H9 (cell line): ENCODE results near the gene MYH4. TPM values are rescaled to one million over a fixed set of nuclear protein-coding genes. Genes with fewer than 3 reads are reported as not detected.

Experiments used
- DNase-seq: peaks from one replicate; pipeline ENCODE4 v3.0.0-alpha.2; 2017
- H2AFZ ChIP-seq: one replicate; pipeline ENCODE4 v1.6.1; 2013; ENCODE audit warnings: mild to moderate bottlenecking, low read length, control low read depth, moderate library complexity
- H2AK5ac ChIP-seq: 2 replicates; pipeline ENCODE4 v1.6.1; 2013; ENCODE audit warnings: low read length, control low read depth, mixed read lengths; ENCODE audit not compliant: insufficient read length
- H2BK120ac ChIP-seq: one replicate; pipeline ENCODE4 v1.6.1; 2013; ENCODE audit warnings: low read depth, mild to moderate bottlenecking, low read length, control low read depth, inconsistent platforms; ENCODE audit not compliant: poor library complexity, severe bottlenecking
- H2BK12ac ChIP-seq: 2 replicates; pipeline ENCODE4 v1.6.1; 2013; ENCODE audit warnings: low read length, control low read depth, mixed read lengths, low read depth; ENCODE audit not compliant: insufficient read length
- H2BK15ac ChIP-seq: 2 replicates; pipeline ENCODE4 v1.6.1; 2013; ENCODE audit warnings: low read depth, low read length, control low read depth
- H2BK20ac ChIP-seq: one replicate; pipeline ENCODE4 v1.6.1; 2013; ENCODE audit warnings: low read depth, mild to moderate bottlenecking, low read length, control low read depth, inconsistent platforms; ENCODE audit not compliant: poor library complexity, severe bottlenecking
- H2BK5ac ChIP-seq: 2 replicates; pipeline ENCODE4 v1.6.1; 2013; ENCODE audit warnings: low read length, control low read depth, mixed read lengths; ENCODE audit not compliant: insufficient read length
- H3K14ac ChIP-seq: 2 replicates; pipeline ENCODE4 v1.6.1; 2013; ENCODE audit warnings: low read length, control low read depth; ENCODE audit not compliant: insufficient read depth
- H3K18ac ChIP-seq: 2 replicates; pipeline ENCODE4 v1.6.1; 2013; ENCODE audit warnings: low read depth, mild to moderate bottlenecking, mixed read lengths, low read length, control low read depth; ENCODE audit not compliant: insufficient read length
- H3K23ac ChIP-seq: 2 replicates; pipeline ENCODE4 v1.6.1; 2013; ENCODE audit warnings: low read length, control low read depth, mixed read lengths, low read depth; ENCODE audit not compliant: insufficient read length
- H3K23me2 ChIP-seq: 2 replicates; pipeline ENCODE4 v1.6.1; 2013; ENCODE audit warnings: low read depth, mild to moderate bottlenecking, mixed read lengths, low read length, control low read depth; ENCODE audit not compliant: insufficient read length, poor library complexity, severe bottlenecking
- H3K27ac ChIP-seq: 2 replicates; pipeline ENCODE4 v1.5.1; 2013; ENCODE audit warnings: low read length, control low read depth, mixed read lengths, low read depth; ENCODE audit not compliant: insufficient read length
- H3K27me3 ChIP-seq: 2 replicates; pipeline ENCODE4 v1.6.1; 2013; ENCODE audit warnings: low read length, control low read depth, inconsistent platforms; ENCODE audit not compliant: insufficient read depth
- H3K4ac ChIP-seq: 2 replicates; pipeline ENCODE4 v1.6.1; 2013; ENCODE audit warnings: low read depth, mild to moderate bottlenecking, control low read depth, inconsistent platforms, low read length, moderate library complexity
- H3K4me1 ChIP-seq: 2 replicates; pipeline ENCODE4 v1.6.1; 2013; ENCODE audit warnings: low read length, control low read depth, inconsistent platforms; ENCODE audit not compliant: insufficient read depth
- H3K4me2 ChIP-seq: 2 replicates; pipeline ENCODE4 v1.6.1; 2013; ENCODE audit warnings: low read length, control low read depth, mixed read lengths; ENCODE audit not compliant: insufficient read length, insufficient read depth
- H3K56ac ChIP-seq: 2 replicates; pipeline ENCODE4 v1.6.1; 2013; ENCODE audit warnings: low read depth, mild to moderate bottlenecking, mixed read lengths, low read length, control low read depth; ENCODE audit not compliant: insufficient read length
- H3K79me1 ChIP-seq: 2 replicates; pipeline ENCODE4 v1.6.1; 2013; ENCODE audit warnings: low read depth, mild to moderate bottlenecking, moderate library complexity, low read length, control low read depth, inconsistent platforms; ENCODE audit not compliant: insufficient read depth, poor library complexity, severe bottlenecking
- H3K79me2 ChIP-seq: 2 replicates; pipeline ENCODE4 v1.6.1; 2013; ENCODE audit warnings: low read length, control low read depth, inconsistent platforms; ENCODE audit not compliant: insufficient read depth
- H3K9ac ChIP-seq: 2 replicates; pipeline ENCODE4 v1.6.1; 2013; ENCODE audit warnings: low read length, control low read depth, mixed read lengths; ENCODE audit not compliant: insufficient read length; ENCODE audit errors: extremely low read depth
- H3K9me3 ChIP-seq: one replicate; pipeline ENCODE4 v1.6.1; 2013; ENCODE audit warnings: low read depth, low read length, inconsistent platforms; ENCODE audit not compliant: control insufficient read depth
- H3T11ph ChIP-seq: one replicate; pipeline ENCODE4 v1.6.1; 2013; ENCODE audit warnings: mild to moderate bottlenecking, low read length, control low read depth, inconsistent platforms
- H4K20me1 ChIP-seq: one replicate; pipeline ENCODE4 v1.6.1; 2013; ENCODE audit not compliant: control insufficient read depth, insufficient read length, insufficient read depth
- H4K5ac ChIP-seq: 2 replicates; pipeline ENCODE4 v1.6.1; 2013; ENCODE audit warnings: low read depth, mild to moderate bottlenecking, mixed read lengths, low read length, control low read depth; ENCODE audit not compliant: insufficient read length
- H4K8ac ChIP-seq: replicated peaks from 2 replicates; pipeline ENCODE4 v1.6.1; 2013; ENCODE audit warnings: low read length, control low read depth, mixed read lengths, low read depth; ENCODE audit not compliant: insufficient read length
- H4K91ac ChIP-seq: 2 replicates; pipeline ENCODE4 v1.6.1; 2013; ENCODE audit warnings: low read depth, mild to moderate bottlenecking, moderate library complexity, mixed read lengths, low read length, control low read depth; ENCODE audit not compliant: insufficient read length
- H3K27ac Mint-ChIP-seq, 3 experiments: 2 replicates in 2 of 3; 3 replicates in 1 of 3; pipeline ENCODE4 v1.8.0; 2020 to 2021; ENCODE audit warnings: mixed read lengths in 3 of 3, mild to moderate bottlenecking in 1 of 3, moderate library complexity in 1 of 3
- H3K27me3 Mint-ChIP-seq: 2 replicates; pipeline ENCODE4 v1.8.0; 2021; ENCODE audit warnings: low read depth, mild to moderate bottlenecking, moderate library complexity, mixed read lengths
- H3K36me3 Mint-ChIP-seq, 3 experiments: 2 replicates in 2 of 3; 3 replicates in 1 of 3; pipeline ENCODE4 v1.8.0; 2020 to 2021; ENCODE audit warnings: low read depth in 3 of 3, mixed read lengths in 3 of 3; ENCODE audit not compliant: insufficient read depth in 1 of 3
- H3K4me1 Mint-ChIP-seq, 2 experiments: 2 replicates each; pipeline ENCODE4 v1.8.0; 2020; ENCODE audit warnings: mixed read lengths in 2 of 2
- H3K4me3 Mint-ChIP-seq, 2 experiments: 2 replicates in 1 of 2; 3 replicates in 1 of 2; pipeline ENCODE4 v1.8.0; 2020 to 2021; ENCODE audit warnings: mild to moderate bottlenecking in 2 of 2, mixed read lengths in 2 of 2, moderate library complexity in 1 of 2
- H3K9me3 Mint-ChIP-seq, 2 experiments: 2 replicates in 1 of 2; 3 replicates in 1 of 2; pipeline ENCODE4 v1.8.0; 2020; ENCODE audit warnings: mild to moderate bottlenecking in 2 of 2, mixed read lengths in 2 of 2, moderate library complexity in 1 of 2
- WGBS: extraction: QIAGEN DNeasy Blood & Tissue Kit; methylation state at CpG from one replicate; pipeline ENCODE4 v1.1.7; 2013; ENCODE audit warnings: missing lambda C conversion rate, low lambda C conversion rate, mixed read lengths; ENCODE audit not compliant: insufficient read length; ENCODE audit errors: extremely low coverage; 5-methylcytosine and 5-hydroxymethylcytosine counted together
- total RNA-seq: library from RNA; stranded (reverse); gene quantifications from 2 replicates; pipeline ENCODE4 v1.2.1, GENCODE V29; 2021
- TF ChIP-seq, protein P1 (sequence below): fragments of 200-600 bp; sonication (generic); conservative IDR thresholded peaks from 3 replicates; pipeline ENCODE4 v1.8.0; 2021; ENCODE audit warnings: antibody characterized with exemption, mild to moderate bottlenecking

Gene MYH4
- total RNA-seq, 1 experiment from 2014 or later: not detected

DNA sequence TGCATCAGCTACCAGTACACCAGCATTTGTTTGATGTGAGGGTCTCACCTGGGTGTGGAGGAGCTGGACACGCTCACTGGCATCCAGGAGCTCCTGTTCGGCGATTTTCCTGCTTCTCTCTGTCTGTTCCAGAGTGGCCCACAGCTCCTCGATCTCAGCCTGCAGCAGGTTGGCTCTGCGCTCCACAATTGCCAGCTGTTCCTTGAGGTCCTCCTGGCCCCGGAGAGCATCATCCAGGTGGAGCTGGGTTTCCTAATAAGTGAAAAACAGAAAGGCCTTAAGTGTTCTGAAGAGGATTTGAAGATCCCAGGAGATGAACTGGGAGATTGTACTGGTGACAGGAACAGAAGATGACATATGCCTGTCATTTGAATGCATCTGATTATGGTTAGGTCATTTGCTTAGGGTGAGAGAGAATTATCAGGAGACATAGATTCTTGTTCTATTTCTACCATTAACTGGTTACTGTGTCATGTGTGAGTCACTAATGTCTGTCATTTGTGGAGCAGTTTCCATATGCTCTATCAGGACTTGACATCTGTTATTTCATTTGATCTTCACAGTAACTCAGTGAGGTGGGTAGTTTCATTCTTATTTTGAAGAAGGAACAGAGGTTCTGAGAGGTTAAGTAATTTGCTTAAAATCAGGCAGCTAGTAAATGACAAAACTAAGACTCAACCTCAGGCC, 75.0 kb downstream of the MYH4 start:
- no peak overlapping the region for H3K27ac Mint-ChIP-seq
- H3K56ac ChIP-seq: no peak overlapping the region
- H2AFZ ChIP-seq: no peak overlapping the region
- no peak overlapping the region for H2BK20ac ChIP-seq
- H2AK5ac ChIP-seq: no peak overlapping the region
- H3K23me2 ChIP-seq: no peaks in the 10 kb centered on the region
- H2BK12ac ChIP-seq: no peak overlapping the region
- no peak overlapping the region for H2BK5ac ChIP-seq
- no peak overlapping the region for H3K27ac ChIP-seq
- H3K36me3 Mint-ChIP-seq: no peaks in the 10 kb centered on the region
- H3K4me1 ChIP-seq: no peaks in the 10 kb centered on the region
- H3K27me3 Mint-ChIP-seq: peaks cover 2% of the 10 kb centered on the region; the same call in 1 of the 2 replicates
- H3K4me2 ChIP-seq: no peak overlapping the region
- H4K91ac ChIP-seq: no peak overlapping the region
- no peaks in the 10 kb centered on the region for H3K79me2 ChIP-seq
- no peak overlapping the region for H3K9ac ChIP-seq
- H3K9me3 Mint-ChIP-seq: no peaks in the 10 kb centered on the region; a peak in 1 of 5 replicates
- no peak overlapping the region for H3K4ac ChIP-seq
- H3K9me3 ChIP-seq: no peaks in the 10 kb centered on the region
- no peak overlapping the region for H3K4me3 Mint-ChIP-seq
- H4K20me1 ChIP-seq: no peaks in the 10 kb centered on the region
- H3K23ac ChIP-seq: no peak overlapping the region
- DNase-seq: no peak
- H3T11ph ChIP-seq: no peak overlapping the region
- H4K5ac ChIP-seq: no peak overlapping the region
- no peak overlapping the region for H3K14ac ChIP-seq
- H3K79me1 ChIP-seq: no peaks in the 10 kb centered on the region
- WGBS: no CpG with 5 or more reads among the region's 6 CpGs
- H3K18ac ChIP-seq: no peak overlapping the region
- no peak overlapping the region for H4K8ac ChIP-seq
- TF ChIP-seq, protein P1, sequence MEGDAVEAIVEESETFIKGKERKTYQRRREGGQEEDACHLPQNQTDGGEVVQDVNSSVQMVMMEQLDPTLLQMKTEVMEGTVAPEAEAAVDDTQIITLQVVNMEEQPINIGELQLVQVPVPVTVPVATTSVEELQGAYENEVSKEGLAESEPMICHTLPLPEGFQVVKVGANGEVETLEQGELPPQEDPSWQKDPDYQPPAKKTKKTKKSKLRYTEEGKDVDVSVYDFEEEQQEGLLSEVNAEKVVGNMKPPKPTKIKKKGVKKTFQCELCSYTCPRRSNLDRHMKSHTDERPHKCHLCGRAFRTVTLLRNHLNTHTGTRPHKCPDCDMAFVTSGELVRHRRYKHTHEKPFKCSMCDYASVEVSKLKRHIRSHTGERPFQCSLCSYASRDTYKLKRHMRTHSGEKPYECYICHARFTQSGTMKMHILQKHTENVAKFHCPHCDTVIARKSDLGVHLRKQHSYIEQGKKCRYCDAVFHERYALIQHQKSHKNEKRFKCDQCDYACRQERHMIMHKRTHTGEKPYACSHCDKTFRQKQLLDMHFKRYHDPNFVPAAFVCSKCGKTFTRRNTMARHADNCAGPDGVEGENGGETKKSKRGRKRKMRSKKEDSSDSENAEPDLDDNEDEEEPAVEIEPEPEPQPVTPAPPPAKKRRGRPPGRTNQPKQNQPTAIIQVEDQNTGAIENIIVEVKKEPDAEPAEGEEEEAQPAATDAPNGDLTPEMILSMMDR: no peak
- H3K27me3 ChIP-seq: no peaks in the 10 kb centered on the region
- no peak overlapping the region for H2BK15ac ChIP-seq
- no peaks in the 10 kb centered on the region for H3K4me1 Mint-ChIP-seq
- no peak overlapping the region for H2BK120ac ChIP-seq

Other genes starting within 250 kb of the MYH4 start
- gene MYH13, start 96.6 kb downstream of the MYH4 start, total RNA-seq: not detected in 2 replicates
- not detected in 2 replicates for gene MYH8, start 47.6 kb downstream of the MYH4 start, total RNA-seq
- not detected in 2 replicates for gene MYH1, start 49.0 kb upstream of the MYH4 start, total RNA-seq
- gene MYH2, start 80.1 kb upstream of the MYH4 start, total RNA-seq: 0.68 and 0.90 TPM in 2 replicates
- gene MYH3, start 187.8 kb upstream of the MYH4 start, total RNA-seq: 1.9 and 2.9 TPM in 2 replicates
- gene SCO1, start 228.0 kb upstream of the MYH4 start, total RNA-seq: 60.3 and 63.6 TPM in 2 replicates
- 5.1 and 7.1 TPM in 2 replicates for gene ADPRM, start 228.0 kb upstream of the MYH4 start, total RNA-seq